Esophagus muscularis mucosa (tissue), 3 donors: ENCODE data around the gene DKC1.

Experiments
- POLR2A ChIP-seq: fragments of 450-650 bp; IDR thresholded peaks from one replicate; pipeline ENCODE4 v1.6.1; 2017; ENCODE audit warnings: antibody characterized with exemption, moderate library complexity, mild to moderate bottlenecking, low read depth
- POLR2AphosphoS5 ChIP-seq, 2 donors: sonication (generic); formaldehyde crosslinking; IDR thresholded peaks; one replicate each; pipeline ENCODE4 v1.6.1; 2017; ENCODE audit warnings: antibody characterized with exemption in 2 of 2
- TF ChIP-seq, protein P1 (sequence below), 3 experiments: fragments of 200-600 bp in 2 of 3; fragments of 450-650 bp in 1 of 3; sonication (generic) in 2 of 3; IDR thresholded peaks; one replicate each; pipeline ENCODE4 v1.5.1; 2017 to 2019; ENCODE audit warnings: antibody characterized with exemption in 3 of 3, mild to moderate bottlenecking in 2 of 3, moderate library complexity in 1 of 3

DNA sequence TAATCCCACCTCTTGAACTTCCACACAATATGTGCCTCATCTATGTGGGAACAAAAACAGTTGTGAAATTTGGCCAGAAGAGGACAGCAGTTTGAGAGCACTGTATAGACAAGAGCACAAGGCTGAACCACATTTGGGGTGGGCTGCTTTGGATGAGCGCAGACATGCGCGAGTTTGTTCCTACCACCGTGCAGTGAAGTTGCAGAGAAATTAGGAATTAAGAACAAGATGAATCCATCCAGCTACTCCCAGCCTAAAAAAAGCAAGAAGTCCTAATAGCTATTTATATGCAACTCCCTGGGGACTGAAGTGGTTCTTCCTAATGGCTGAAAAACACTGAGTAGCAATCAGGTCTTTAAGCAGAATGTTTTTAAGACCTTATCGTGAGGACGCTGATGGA is 12.8 kb upstream of the DKC1 start:
- TF ChIP-seq, protein P1, sequence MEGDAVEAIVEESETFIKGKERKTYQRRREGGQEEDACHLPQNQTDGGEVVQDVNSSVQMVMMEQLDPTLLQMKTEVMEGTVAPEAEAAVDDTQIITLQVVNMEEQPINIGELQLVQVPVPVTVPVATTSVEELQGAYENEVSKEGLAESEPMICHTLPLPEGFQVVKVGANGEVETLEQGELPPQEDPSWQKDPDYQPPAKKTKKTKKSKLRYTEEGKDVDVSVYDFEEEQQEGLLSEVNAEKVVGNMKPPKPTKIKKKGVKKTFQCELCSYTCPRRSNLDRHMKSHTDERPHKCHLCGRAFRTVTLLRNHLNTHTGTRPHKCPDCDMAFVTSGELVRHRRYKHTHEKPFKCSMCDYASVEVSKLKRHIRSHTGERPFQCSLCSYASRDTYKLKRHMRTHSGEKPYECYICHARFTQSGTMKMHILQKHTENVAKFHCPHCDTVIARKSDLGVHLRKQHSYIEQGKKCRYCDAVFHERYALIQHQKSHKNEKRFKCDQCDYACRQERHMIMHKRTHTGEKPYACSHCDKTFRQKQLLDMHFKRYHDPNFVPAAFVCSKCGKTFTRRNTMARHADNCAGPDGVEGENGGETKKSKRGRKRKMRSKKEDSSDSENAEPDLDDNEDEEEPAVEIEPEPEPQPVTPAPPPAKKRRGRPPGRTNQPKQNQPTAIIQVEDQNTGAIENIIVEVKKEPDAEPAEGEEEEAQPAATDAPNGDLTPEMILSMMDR (IDR thresholded peaks at IDR 0.05), result no peak
- TF ChIP-seq POLR2A (no peak), POLR2AphosphoS5 (IDR thresholded peaks at IDR 0.05) (no peak)
